ENCODE data around the gene CCDC154. TPM values are rescaled to one million over a fixed set of nuclear protein-coding genes. Genes with fewer than 3 reads are reported as not detected.

CCDC154 gene
- total RNA-seq, 4 donors from 2014 or later = 0.34 to 3.5 (median 0.39) TPM; not detected in 1

DNA sequence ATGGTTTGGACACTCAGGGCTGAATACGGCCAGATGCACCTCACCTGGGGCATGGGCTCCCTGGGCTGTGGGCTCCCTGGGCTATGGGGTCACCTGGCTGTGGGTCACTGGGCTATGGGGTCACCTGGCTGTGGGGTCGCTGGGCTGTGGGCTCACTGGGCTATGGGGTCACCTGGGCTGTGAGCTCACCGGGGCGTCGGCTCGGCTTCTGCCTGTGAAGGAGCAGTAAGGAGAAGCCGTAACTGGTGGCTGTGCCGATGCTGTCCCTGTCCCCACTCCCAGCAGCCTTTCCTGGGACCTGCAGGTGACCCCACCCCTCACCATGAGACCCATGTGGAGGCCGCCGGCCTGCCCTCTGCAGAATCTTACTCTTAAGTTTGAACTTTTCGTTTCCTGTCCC is 15.3 kb downstream of the CCDC154 start:
- Histone ChIP-seq H3K4me3 (peak overlapping the region; percentile 27), H3K4me1 (peaks cover 11% of the 10 kb centered on the region), H3K36me3 (no peaks in the 10 kb centered on the region), H3K9me3 (no peaks in the 10 kb centered on the region), H3K27ac (no peak overlapping the region), H3K27me3 (no peaks in the 10 kb centered on the region)
- TF ChIP-seq, protein P1, sequence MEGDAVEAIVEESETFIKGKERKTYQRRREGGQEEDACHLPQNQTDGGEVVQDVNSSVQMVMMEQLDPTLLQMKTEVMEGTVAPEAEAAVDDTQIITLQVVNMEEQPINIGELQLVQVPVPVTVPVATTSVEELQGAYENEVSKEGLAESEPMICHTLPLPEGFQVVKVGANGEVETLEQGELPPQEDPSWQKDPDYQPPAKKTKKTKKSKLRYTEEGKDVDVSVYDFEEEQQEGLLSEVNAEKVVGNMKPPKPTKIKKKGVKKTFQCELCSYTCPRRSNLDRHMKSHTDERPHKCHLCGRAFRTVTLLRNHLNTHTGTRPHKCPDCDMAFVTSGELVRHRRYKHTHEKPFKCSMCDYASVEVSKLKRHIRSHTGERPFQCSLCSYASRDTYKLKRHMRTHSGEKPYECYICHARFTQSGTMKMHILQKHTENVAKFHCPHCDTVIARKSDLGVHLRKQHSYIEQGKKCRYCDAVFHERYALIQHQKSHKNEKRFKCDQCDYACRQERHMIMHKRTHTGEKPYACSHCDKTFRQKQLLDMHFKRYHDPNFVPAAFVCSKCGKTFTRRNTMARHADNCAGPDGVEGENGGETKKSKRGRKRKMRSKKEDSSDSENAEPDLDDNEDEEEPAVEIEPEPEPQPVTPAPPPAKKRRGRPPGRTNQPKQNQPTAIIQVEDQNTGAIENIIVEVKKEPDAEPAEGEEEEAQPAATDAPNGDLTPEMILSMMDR (IDR thresholded peaks at IDR 0.05) = no peak
- TF ChIP-seq EP300 (IDR thresholded peaks at IDR 0.05) (no peak), POLR2AphosphoS5 (IDR thresholded peaks at IDR 0.05) (no peak), POLR2A (IDR thresholded peaks at IDR 0.05) (no peak)
- no peak for DNase-seq (ENCODE audit: low spot score in 2 of 2)
- WGBS = 73% methylated on average over 6 of the region's 11 CpGs

GRCh38 chr16:1428511-1428910 is 15.8 kb downstream of the CCDC154 start:
- Histone ChIP-seq H3K27ac (no peak overlapping the region), H3K27me3 (no peaks in the 10 kb centered on the region), H3K9me3 (no peaks in the 10 kb centered on the region), H3K4me1 (peaks cover 11% of the 10 kb centered on the region), H3K36me3 (no peaks in the 10 kb centered on the region), H3K4me3 (peak overlapping the region; percentile 27)
- WGBS = no CpG with 5 or more reads among the region's 21 CpGs
- TF ChIP-seq, protein P1 (IDR thresholded peaks at IDR 0.05) = peak; percentile 3 to 51
- TF ChIP-seq POLR2A (IDR thresholded peaks at IDR 0.05) (no peak), POLR2AphosphoS5 (IDR thresholded peaks at IDR 0.05) (no peak), EP300 (IDR thresholded peaks at IDR 0.05) (no peak)
- DNase-seq (ENCODE audit: low spot score in 2 of 2) = no peak

DNA sequence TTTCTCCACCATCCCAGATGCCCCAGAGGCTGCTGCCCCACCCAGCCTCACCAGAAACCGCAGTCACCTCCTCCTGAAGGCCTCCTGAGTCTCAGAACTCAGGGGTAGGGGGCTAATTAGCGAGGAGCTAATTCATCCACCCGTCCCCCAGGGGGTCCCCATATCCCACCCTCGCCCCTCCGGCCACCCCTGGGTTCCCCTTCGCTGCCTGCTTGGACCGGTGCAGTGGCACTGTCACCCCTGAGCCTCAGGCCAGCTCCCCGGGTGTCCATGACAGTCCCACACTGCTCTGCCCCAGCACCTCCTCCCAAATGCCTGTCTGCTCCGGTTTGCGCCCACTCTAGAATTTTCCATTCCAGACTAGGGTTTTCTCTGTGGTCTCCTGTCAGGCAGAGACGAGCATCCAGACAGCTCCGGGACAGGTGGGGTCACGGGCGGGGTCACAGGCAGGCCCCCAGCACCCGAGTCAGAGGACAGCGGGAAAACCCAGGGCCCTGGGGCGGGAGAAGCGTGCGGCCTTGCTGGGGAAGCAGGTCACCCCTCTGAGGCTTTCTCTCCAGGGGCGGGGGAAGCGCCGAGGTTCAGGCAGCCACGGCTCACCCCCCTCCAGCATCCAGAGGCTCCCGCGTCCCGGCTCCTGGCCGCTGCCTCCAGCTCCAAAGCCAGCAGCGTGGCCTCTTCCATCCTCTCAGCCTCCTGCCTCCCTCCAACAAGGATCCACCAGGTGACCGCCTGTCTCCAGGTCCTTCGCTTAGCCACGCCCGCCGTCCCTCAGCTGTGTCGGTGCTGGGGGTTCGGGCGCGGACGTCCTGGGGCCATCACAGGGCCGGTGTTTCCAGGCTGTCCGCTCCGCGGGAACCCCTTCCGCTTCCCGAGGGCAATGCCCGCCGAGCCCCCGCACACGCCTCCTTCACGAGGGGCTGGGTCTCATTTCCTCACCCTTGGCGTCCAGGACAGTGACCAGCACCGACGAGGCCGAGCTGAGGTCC is 16.6 kb downstream of the CCDC154 start:
- 58% methylated on average over 10 of the region's 53 CpGs for WGBS
- no peaks in the 10 kb centered on the region for H3K27me3 ChIP-seq
- no peak for DNase-seq (ENCODE audit: low spot score in 2 of 2)
- H3K4me3 ChIP-seq = peak overlapping the region; percentile 27
- no peaks in the 10 kb centered on the region for H3K36me3 ChIP-seq
- TF ChIP-seq, protein P1 (IDR thresholded peaks at IDR 0.05) = no peak
- TF ChIP-seq EP300 (IDR thresholded peaks at IDR 0.05) (no peak), POLR2AphosphoS5 (IDR thresholded peaks at IDR 0.05) (no peak), POLR2A (IDR thresholded peaks at IDR 0.05) (no peak)
- peaks cover 11% of the 10 kb centered on the region for H3K4me1 ChIP-seq
- H3K9me3 ChIP-seq = no peaks in the 10 kb centered on the region
- H3K27ac ChIP-seq = no peak overlapping the region

DNA sequence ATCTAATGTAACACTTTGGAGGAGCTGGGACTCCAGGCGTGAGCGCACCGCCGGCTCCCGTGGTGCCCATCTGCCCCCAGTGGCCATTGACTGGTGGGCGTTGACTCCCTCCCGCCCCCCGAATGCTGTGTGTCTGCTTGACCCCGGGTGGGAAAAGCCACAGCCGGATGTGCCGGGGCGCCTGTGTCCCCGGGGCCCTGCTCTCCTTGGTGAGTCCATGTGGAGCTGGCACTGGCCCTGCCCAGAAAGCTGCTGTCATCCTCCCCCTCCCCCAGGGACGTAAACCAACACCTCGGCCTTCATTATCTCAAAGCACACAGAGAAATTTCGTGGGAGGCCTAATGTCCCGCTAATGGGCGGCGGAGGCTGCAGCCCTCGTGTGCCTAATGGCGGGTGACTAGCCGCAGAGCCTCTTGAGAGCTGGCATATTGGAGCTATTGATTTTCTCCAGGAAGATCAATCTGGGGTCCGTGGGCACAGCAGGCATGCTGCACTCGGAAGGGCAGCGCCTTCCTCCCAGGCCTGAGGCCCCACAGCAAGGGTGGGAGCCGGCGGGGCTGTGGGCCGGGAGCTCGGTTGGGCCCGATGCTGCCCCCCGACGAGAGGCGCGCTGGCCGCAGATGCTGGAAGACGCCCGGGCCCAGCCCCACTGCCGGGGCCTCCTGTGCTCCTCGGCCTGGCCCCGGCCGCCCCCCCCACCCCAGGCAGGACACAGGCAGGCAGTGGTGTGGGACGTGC is 17.5 kb downstream of the CCDC154 start:
- Histone ChIP-seq H3K9me3 (no peaks in the 10 kb centered on the region), H3K4me1 (peaks cover 11% of the 10 kb centered on the region), H3K36me3 (no peaks in the 10 kb centered on the region), H3K27me3 (no peaks in the 10 kb centered on the region), H3K27ac (no peak overlapping the region), H3K4me3 (no peak overlapping the region)
- 86% methylated on average over 24 of the region's 42 CpGs for WGBS
- TF ChIP-seq POLR2AphosphoS5 (IDR thresholded peaks at IDR 0.05) (no peak), POLR2A (IDR thresholded peaks at IDR 0.05) (no peak), EP300 (IDR thresholded peaks at IDR 0.05) (no peak)
- TF ChIP-seq, protein P1 (IDR thresholded peaks at IDR 0.05) = no peak
- DNase-seq (ENCODE audit: low spot score in 2 of 2) = no peak

Measured in suprapubic skin (tissue), 4 donors.